GM12874 (cell line): ENCODE results near the gene MSX2.

Experiments
- TF ChIP-seq, protein P1 (sequence below): IDR thresholded peaks from 2 replicates; pipeline ENCODE4 v1.5.1; 2011; ENCODE audit warnings: low read depth, mild to moderate bottlenecking, control low read depth, low read length, moderate library complexity; ENCODE audit not compliant: insufficient read depth

MSX2 gene

GRCh38 chr5:174724484-174725260 is at the start of gene MSX2:
TSS of gene MSX2 (plus strand) at chr5:174724582. CDS start at chr5:174724660, 78 bp downstream.
- TF ChIP-seq, protein P1, sequence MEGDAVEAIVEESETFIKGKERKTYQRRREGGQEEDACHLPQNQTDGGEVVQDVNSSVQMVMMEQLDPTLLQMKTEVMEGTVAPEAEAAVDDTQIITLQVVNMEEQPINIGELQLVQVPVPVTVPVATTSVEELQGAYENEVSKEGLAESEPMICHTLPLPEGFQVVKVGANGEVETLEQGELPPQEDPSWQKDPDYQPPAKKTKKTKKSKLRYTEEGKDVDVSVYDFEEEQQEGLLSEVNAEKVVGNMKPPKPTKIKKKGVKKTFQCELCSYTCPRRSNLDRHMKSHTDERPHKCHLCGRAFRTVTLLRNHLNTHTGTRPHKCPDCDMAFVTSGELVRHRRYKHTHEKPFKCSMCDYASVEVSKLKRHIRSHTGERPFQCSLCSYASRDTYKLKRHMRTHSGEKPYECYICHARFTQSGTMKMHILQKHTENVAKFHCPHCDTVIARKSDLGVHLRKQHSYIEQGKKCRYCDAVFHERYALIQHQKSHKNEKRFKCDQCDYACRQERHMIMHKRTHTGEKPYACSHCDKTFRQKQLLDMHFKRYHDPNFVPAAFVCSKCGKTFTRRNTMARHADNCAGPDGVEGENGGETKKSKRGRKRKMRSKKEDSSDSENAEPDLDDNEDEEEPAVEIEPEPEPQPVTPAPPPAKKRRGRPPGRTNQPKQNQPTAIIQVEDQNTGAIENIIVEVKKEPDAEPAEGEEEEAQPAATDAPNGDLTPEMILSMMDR: no peak

GRCh38 chr5:174675110-174675509 is 49.3 kb upstream of the MSX2 start:
- TF ChIP-seq, protein P1: no peak

DNA sequence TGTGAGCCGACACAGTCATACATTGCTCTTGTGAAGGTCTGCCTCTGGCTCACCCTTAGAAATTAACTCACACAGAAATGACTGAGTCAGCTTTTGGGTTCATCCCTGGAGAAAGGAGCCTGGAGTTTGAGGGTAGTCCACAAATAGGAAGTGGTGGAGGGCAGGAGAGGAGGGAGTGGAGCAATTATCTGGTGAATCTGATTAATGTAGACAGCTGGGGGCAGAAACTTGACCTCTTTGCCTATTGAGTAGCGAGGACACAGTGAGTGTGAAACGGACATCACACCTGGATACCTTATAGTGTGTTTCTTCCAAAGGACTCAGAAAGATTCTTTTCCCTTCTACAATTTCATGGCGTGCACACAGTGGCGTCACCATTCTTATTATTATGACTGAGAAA is 48.5 kb upstream of the MSX2 start:
- TF ChIP-seq, protein P1: no peak

- TF ChIP-seq, protein P1: no peak
Measured at GRCh38 chr5:174678107-174678506, 46.3 kb upstream of the MSX2 start.

- TF ChIP-seq, protein P1: no peak
Measured at GRCh38 chr5:174680901-174681565, 43.3 kb upstream of the MSX2 start.

- TF ChIP-seq, protein P1: no peak
Measured at GRCh38 chr5:174687503-174687902, 36.9 kb upstream of the MSX2 start.

GRCh38 chr5:174688441-174689354 is 35.7 kb upstream of the MSX2 start:
- TF ChIP-seq, protein P1: no peak
